Tibial nerve (tissue), 4 donors: ENCODE data around the gene DNMT3A.

Experiments used
- CTCF ChIP-seq, 5 experiments: fragments of 200-600 bp in 3 of 5; fragments of 450-650 bp in 2 of 5; sonication (generic) in 3 of 5; IDR thresholded peaks; one replicate each; pipeline ENCODE4 v1.5.1; 2016 to 2019; ENCODE audit warnings: antibody characterized with exemption in 5 of 5, mild to moderate bottlenecking in 3 of 5, moderate library complexity in 2 of 5
- EP300 ChIP-seq, 2 donors: sonication (generic); formaldehyde crosslinking; IDR thresholded peaks; one replicate each; pipeline ENCODE4 v1.6.1; 2017; ENCODE audit warnings: antibody characterized with exemption in 2 of 2, mild to moderate bottlenecking in 1 of 2
- POLR2A ChIP-seq, 2 donors: fragments of 450-650 bp; IDR thresholded peaks; one replicate each; pipeline ENCODE4 v1.6.1; 2017; ENCODE audit warnings: antibody characterized with exemption in 2 of 2, mild to moderate bottlenecking in 2 of 2, moderate library complexity in 2 of 2

GRCh38 chr2:25257931-25258846, 83.5 kb downstream of the DNMT3A start:
- TF ChIP-seq CTCF (IDR thresholded peaks at IDR 0.05) (no peak), POLR2A (IDR thresholded peaks at IDR 0.05) (no peak), EP300 (IDR thresholded peaks at IDR 0.05) (no peak)
